NB4 (cell line): ENCODE data around the gene DOK7.
"Not testable (repeated sequence)": the region's sequence is repeated elsewhere in the genome, so short reads cannot be mapped to it uniquely, and the experiment has no call there.

Experiments
- MYC ChIP-seq: IDR thresholded peaks from 2 replicates; pipeline ENCODE4 v1.6.1; 2011; ENCODE audit warnings: low read depth, low read length
- POLR2A ChIP-seq: IDR thresholded peaks from 2 replicates; pipeline ENCODE4 v1.6.1; 2011; ENCODE audit warnings: mild to moderate bottlenecking; ENCODE audit not compliant: insufficient read length; ENCODE audit errors: extremely low read depth
- TF ChIP-seq, protein P1 (sequence below): IDR thresholded peaks from one replicate; pipeline ENCODE4 v1.5.1; 2012; ENCODE audit warnings: low read depth, low read length
- TF ChIP-seq, protein P2 (sequence below): IDR thresholded peaks from 2 replicates; pipeline ENCODE4 v1.6.1; 2011; ENCODE audit warnings: low read depth, low read length

DNA sequence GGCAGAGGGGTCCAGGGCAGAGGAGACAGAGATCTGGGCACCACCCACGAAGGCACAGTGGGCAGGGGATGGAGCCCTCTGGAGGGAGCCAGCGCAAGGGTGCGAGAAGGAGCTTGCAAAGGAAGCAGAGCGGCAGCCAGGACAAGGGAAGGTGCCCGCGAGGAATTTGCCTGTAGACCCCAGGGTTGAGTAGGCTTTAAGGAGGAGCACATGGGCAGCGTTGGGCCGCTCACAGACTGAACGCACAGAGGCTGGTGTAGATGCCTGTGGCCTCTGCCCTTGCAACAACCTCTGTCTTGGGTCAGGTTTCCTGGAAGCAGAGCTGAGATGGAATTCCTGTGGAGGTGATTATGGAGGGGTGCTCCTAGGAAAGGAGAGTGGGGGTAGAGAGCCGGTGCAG lies 72.7 kb downstream of the DOK7 start:
- TF ChIP-seq, protein P1, sequence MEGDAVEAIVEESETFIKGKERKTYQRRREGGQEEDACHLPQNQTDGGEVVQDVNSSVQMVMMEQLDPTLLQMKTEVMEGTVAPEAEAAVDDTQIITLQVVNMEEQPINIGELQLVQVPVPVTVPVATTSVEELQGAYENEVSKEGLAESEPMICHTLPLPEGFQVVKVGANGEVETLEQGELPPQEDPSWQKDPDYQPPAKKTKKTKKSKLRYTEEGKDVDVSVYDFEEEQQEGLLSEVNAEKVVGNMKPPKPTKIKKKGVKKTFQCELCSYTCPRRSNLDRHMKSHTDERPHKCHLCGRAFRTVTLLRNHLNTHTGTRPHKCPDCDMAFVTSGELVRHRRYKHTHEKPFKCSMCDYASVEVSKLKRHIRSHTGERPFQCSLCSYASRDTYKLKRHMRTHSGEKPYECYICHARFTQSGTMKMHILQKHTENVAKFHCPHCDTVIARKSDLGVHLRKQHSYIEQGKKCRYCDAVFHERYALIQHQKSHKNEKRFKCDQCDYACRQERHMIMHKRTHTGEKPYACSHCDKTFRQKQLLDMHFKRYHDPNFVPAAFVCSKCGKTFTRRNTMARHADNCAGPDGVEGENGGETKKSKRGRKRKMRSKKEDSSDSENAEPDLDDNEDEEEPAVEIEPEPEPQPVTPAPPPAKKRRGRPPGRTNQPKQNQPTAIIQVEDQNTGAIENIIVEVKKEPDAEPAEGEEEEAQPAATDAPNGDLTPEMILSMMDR, result not testable (repeated sequence)
- TF ChIP-seq, protein P2, sequence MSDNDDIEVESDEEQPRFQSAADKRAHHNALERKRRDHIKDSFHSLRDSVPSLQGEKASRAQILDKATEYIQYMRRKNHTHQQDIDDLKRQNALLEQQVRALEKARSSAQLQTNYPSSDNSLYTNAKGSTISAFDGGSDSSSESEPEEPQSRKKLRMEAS, result not testable (repeated sequence)
- not testable (repeated sequence) for TF ChIP-seq POLR2A, MYC
